Measurements from ENCODE around the gene PLPPR1. TPM values are rescaled to one million over a fixed set of nuclear protein-coding genes. Genes with fewer than 3 reads are reported as not detected.

Gene PLPPR1
- total RNA-seq, 4 donors from 2014 or later, result 0.27 to 0.42 TPM; not detected in 2

GRCh38 chr9:101209670-101210069 lies 181.1 kb downstream of the PLPPR1 start:
- H3K27ac ChIP-seq, result no peak overlapping the region
- H3K9me3 ChIP-seq, result no peaks in the 10 kb centered on the region
- no peaks in the 10 kb centered on the region for H3K27me3 ChIP-seq
- H3K4me3 ChIP-seq, result no peak overlapping the region
- TF ChIP-seq POLR2A (IDR thresholded peaks at IDR 0.05) (no peak), EP300 (IDR thresholded peaks at IDR 0.05) (no peak), CTCF (IDR thresholded peaks at IDR 0.05) (no peak), POLR2AphosphoS5 (IDR thresholded peaks at IDR 0.05) (no peak)
- H3K36me3 ChIP-seq, result no peaks in the 10 kb centered on the region
- no peak for ATAC-seq
- H3K4me1 ChIP-seq, result no peaks in the 10 kb centered on the region
- 77 to 80% methylated on average over 4 of the region's 4 CpGs for WGBS, 2 donors (ENCODE audit: low coverage in 1 of 2)

GRCh38 chr9:101212661-101213060 lies 184.1 kb downstream of the PLPPR1 start:
- no peaks in the 10 kb centered on the region for H3K9me3 ChIP-seq
- WGBS, 2 donors (ENCODE audit: low coverage in 1 of 2), result 41 to 64% methylated on average over 2 of the region's 2 CpGs
- TF ChIP-seq EP300 (IDR thresholded peaks at IDR 0.05), result no peak
- no peak for TF ChIP-seq POLR2A (IDR thresholded peaks at IDR 0.05)
- no peaks in the 10 kb centered on the region for H3K36me3 ChIP-seq
- no peak overlapping the region for H3K4me3 ChIP-seq
- no peaks in the 10 kb centered on the region for H3K27me3 ChIP-seq
- no peaks in the 10 kb centered on the region for H3K4me1 ChIP-seq
- H3K27ac ChIP-seq, result no peak overlapping the region
- no peak for ATAC-seq

GRCh38 chr9:101219030-101219429 lies 190.5 kb downstream of the PLPPR1 start:
- no peaks in the 10 kb centered on the region for H3K36me3 ChIP-seq
- no peaks in the 10 kb centered on the region for H3K27me3 ChIP-seq
- no peak overlapping the region for H3K4me3 ChIP-seq
- no peak overlapping the region for H3K27ac ChIP-seq
- 68 to 80% methylated on average over 7 of the region's 7 CpGs for WGBS, 2 donors (ENCODE audit: low coverage in 1 of 2)
- TF ChIP-seq POLR2A (IDR thresholded peaks at IDR 0.05) (no peak), EP300 (IDR thresholded peaks at IDR 0.05) (no peak)
- no peaks in the 10 kb centered on the region for H3K9me3 ChIP-seq
- no peaks in the 10 kb centered on the region for H3K4me1 ChIP-seq
- ATAC-seq, result no peak

- TF ChIP-seq POLR2A (IDR thresholded peaks at IDR 0.05), result no peak
- no peak for TF ChIP-seq CTCF (IDR thresholded peaks at IDR 0.05)
- TF ChIP-seq POLR2AphosphoS5 (IDR thresholded peaks at IDR 0.05), result no peak
- H3K4me3 ChIP-seq, result no peak overlapping the region
- no peaks in the 10 kb centered on the region for H3K27me3 ChIP-seq
- H3K4me1 ChIP-seq, result no peaks in the 10 kb centered on the region
- no peaks in the 10 kb centered on the region for H3K36me3 ChIP-seq
- no peak for ATAC-seq
- H3K27ac ChIP-seq, result no peak overlapping the region
- H3K9me3 ChIP-seq, result no peaks in the 10 kb centered on the region
Measured at GRCh38 chr9:101220341-101220740, 191.8 kb downstream of the PLPPR1 start.

- no peak for TF ChIP-seq POLR2A (IDR thresholded peaks at IDR 0.05)
- TF ChIP-seq CTCF (IDR thresholded peaks at IDR 0.05), result no peak
- no peaks in the 10 kb centered on the region for H3K9me3 ChIP-seq
- H3K4me3 ChIP-seq, result no peak overlapping the region
- no peaks in the 10 kb centered on the region for H3K4me1 ChIP-seq
- no peak overlapping the region for H3K27ac ChIP-seq
- WGBS, 2 donors (ENCODE audit: low coverage in 1 of 2), result 66% methylated on average over 3 to 4 of the region's 4 CpGs
- no peaks in the 10 kb centered on the region for H3K27me3 ChIP-seq
- no peaks in the 10 kb centered on the region for H3K36me3 ChIP-seq
- ATAC-seq, result no peak
Measured at GRCh38 chr9:101225271-101225670, 196.7 kb downstream of the PLPPR1 start.

- H3K4me3 ChIP-seq, result no peak overlapping the region
- no peaks in the 10 kb centered on the region for H3K4me1 ChIP-seq
- TF ChIP-seq EP300 (IDR thresholded peaks at IDR 0.05), result no peak
- no peak for TF ChIP-seq CTCF (IDR thresholded peaks at IDR 0.05)
- no peak for TF ChIP-seq POLR2AphosphoS5 (IDR thresholded peaks at IDR 0.05)
- no peak for TF ChIP-seq POLR2A (IDR thresholded peaks at IDR 0.05)
- ATAC-seq, result no peak
- no peak overlapping the region for H3K27ac ChIP-seq
- H3K36me3 ChIP-seq, result no peaks in the 10 kb centered on the region
- H3K27me3 ChIP-seq, result no peaks in the 10 kb centered on the region
- H3K9me3 ChIP-seq, result no peaks in the 10 kb centered on the region
Measured at GRCh38 chr9:101226161-101226560, 197.6 kb downstream of the PLPPR1 start.

Data from gastroesophageal sphincter (tissue), 4 donors.